OCI-M2 (cell line): ENCODE measurements around the gene HMSD.

Experiments used
- DNase-seq: peaks from one replicate; lab custom pipeline; 2025; ENCODE audit not compliant: unreplicated experiment; lab: John Stamatoyannopoulos, UW

HMSD gene

DNA sequence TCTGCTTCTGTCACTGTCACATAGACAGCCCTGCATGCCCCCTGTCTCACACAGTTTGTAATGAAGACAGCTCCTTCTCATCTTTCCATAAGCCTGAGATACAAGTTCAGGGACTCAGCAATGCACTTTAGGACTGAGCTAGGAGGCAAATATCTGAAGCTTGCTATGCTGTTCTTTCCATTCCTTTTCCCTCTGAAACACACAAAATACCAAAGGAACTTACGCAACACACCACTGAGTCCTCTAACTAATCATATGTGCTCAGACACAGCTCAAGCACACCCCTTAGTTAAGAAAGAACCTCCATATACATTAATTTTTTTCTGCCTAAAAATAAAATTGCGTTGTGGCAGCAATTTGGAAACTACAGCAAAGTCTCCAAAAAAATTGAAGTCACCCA lies 38.6 kb downstream of the HMSD start:
- no peak for DNase-seq

DNA sequence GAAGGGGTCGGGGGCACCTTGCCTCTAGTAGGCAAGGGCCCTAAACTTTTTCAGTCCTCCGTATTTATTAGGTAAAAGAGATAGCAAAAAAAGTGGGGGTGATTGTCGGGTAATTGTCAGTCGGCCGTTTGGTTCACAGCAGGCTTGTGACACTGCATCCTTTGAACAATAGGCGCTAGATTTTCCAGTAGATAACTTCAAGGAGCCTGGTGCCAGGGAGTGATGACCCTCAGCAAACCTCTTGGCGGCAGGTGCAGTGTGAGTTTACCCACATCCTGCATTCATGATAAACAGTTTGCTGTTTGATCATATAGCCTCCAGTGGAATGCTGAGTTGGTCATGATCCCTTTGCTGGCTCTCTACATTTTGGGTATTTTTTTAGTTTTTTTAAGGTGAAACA lies 43.6 kb downstream of the HMSD start:
- DNase-seq = no peak

GRCh38 chr18:63994783-63995399 lies 45.8 kb downstream of the HMSD start:
- DNase-seq = no peak

- no peak for DNase-seq
Measured at GRCh38 chr18:63997041-63997440, 47.9 kb downstream of the HMSD start.

- DNase-seq = no peak
Measured at GRCh38 chr18:63997606-63998005, 48.5 kb downstream of the HMSD start.

- DNase-seq = no peak
Measured at GRCh38 chr18:63999871-64000270, 50.8 kb downstream of the HMSD start.

DNA sequence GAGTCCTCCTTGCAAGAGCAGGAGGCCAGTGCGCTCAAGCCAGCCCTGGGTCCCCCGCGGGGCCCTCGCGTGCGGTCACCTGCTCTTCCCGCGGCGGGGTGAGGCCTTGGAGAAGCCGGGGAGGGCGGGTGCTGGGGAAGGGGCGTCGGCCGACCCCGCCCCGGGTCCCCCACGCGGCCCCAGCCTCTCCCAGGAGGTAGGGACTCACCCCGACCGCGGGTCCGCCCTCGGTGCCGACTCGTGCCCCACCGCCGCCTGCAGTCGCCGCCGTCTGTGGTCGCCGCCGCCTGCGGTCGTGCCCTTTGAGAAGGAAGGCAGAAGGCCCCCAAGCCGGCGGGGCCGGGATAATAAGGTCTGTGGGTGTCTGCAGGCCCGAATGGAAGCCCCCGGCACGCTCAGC lies 53.5 kb downstream of the HMSD start:
- DNase-seq = no peak

DNA sequence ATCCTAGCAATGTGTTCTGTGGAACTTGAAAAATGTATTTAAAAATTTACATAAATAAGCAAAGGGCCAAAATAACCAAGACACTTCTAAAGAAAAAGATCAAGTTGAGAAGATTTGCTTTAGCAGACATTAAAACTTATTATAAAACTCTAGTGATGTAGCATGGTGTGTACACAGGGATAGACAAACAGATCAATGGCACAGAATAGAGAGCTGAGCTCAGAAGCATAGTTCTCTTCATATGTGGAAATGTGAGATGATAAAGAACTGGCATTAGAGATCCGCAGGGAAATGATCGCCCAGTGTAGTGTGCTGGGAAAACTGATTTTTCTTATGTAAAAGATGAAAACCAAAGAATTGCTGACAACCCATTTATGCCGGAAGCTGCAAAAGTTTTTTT lies 60.2 kb downstream of the HMSD start:
- DNase-seq = no peak
